Measurements from ENCODE around the gene NME1.

The NME1 gene

GRCh38 chr17:51124640-51125503 is 28.5 kb upstream of the NME1 start:
- H3K27me3 ChIP-seq (replicated peaks; ENCODE audit: control insufficient read depth, insufficient read depth, low read length), result no peaks in the 10 kb centered on the region
- no peak for DNase-seq (ENCODE audit: extremely low read depth, insufficient read length)
- no peak for TF ChIP-seq CTCF (IDR thresholded peaks at IDR 0.05; ENCODE audit: insufficient read depth, low read length, poor library complexity, severe bottlenecking)
- no peak overlapping the region for H3K4me3 ChIP-seq (replicated peaks; ENCODE audit: low read depth, low read length)
- no peaks in the 10 kb centered on the region for H3K36me3 ChIP-seq (ENCODE audit: control insufficient read depth, insufficient read depth, low read length)

GRCh38 chr17:51128076-51128475 is 25.3 kb upstream of the NME1 start:
- no peak for DNase-seq (ENCODE audit: extremely low read depth, insufficient read length)
- Histone ChIP-seq H3K27me3 (replicated peaks; ENCODE audit: control insufficient read depth, insufficient read depth, low read length) (no peaks in the 10 kb centered on the region), H3K36me3 (ENCODE audit: control insufficient read depth, insufficient read depth, low read length) (no peaks in the 10 kb centered on the region), H3K4me3 (replicated peaks; ENCODE audit: low read depth, low read length) (no peak overlapping the region)
- no peak for TF ChIP-seq CTCF (IDR thresholded peaks at IDR 0.05; ENCODE audit: insufficient read depth, low read length, poor library complexity, severe bottlenecking)

GRCh38 chr17:51132964-51133319 is 20.4 kb upstream of the NME1 start:
- Histone ChIP-seq H3K4me3 (replicated peaks; ENCODE audit: low read depth, low read length) (no peak overlapping the region), H3K27me3 (replicated peaks; ENCODE audit: control insufficient read depth, insufficient read depth, low read length) (no peaks in the 10 kb centered on the region), H3K36me3 (ENCODE audit: control insufficient read depth, insufficient read depth, low read length) (no peaks in the 10 kb centered on the region)
- DNase-seq (ENCODE audit: extremely low read depth, insufficient read length), result no peak
- TF ChIP-seq CTCF (IDR thresholded peaks at IDR 0.05; ENCODE audit: insufficient read depth, low read length, poor library complexity, severe bottlenecking), result no peak

GRCh38 chr17:51133365-51133764 is 20.0 kb upstream of the NME1 start:
- TF ChIP-seq CTCF (IDR thresholded peaks at IDR 0.05; ENCODE audit: insufficient read depth, low read length, poor library complexity, severe bottlenecking), result no peak
- Histone ChIP-seq H3K27me3 (replicated peaks; ENCODE audit: control insufficient read depth, insufficient read depth, low read length) (no peaks in the 10 kb centered on the region), H3K4me3 (replicated peaks; ENCODE audit: low read depth, low read length) (no peak overlapping the region), H3K36me3 (ENCODE audit: control insufficient read depth, insufficient read depth, low read length) (no peaks in the 10 kb centered on the region)
- DNase-seq (ENCODE audit: extremely low read depth, insufficient read length), result no peak

GRCh38 chr17:51135956-51136355 is 17.4 kb upstream of the NME1 start:
- Histone ChIP-seq H3K36me3 (ENCODE audit: control insufficient read depth, insufficient read depth, low read length) (no peaks in the 10 kb centered on the region), H3K4me3 (replicated peaks; ENCODE audit: low read depth, low read length) (no peak overlapping the region), H3K27me3 (replicated peaks; ENCODE audit: control insufficient read depth, insufficient read depth, low read length) (no peaks in the 10 kb centered on the region)
- no peak for TF ChIP-seq CTCF (IDR thresholded peaks at IDR 0.05; ENCODE audit: insufficient read depth, low read length, poor library complexity, severe bottlenecking)
- DNase-seq (ENCODE audit: extremely low read depth, insufficient read length), result no peak
